H9 (cell line): Measurements from ENCODE around the gene AFAP1. TPM values are rescaled to one million over a fixed set of nuclear protein-coding genes. Genes with fewer than 3 reads are reported as not detected.

Experiments used
- DNase-seq: peaks from one replicate; pipeline ENCODE4 v3.0.0-alpha.2; 2017
- H2AFZ ChIP-seq: one replicate; pipeline ENCODE4 v1.6.1; 2013; ENCODE audit warnings: mild to moderate bottlenecking, low read length, control low read depth, moderate library complexity
- H2AK5ac ChIP-seq: 2 replicates; pipeline ENCODE4 v1.6.1; 2013; ENCODE audit warnings: low read length, control low read depth, mixed read lengths; ENCODE audit not compliant: insufficient read length
- H2BK120ac ChIP-seq: one replicate; pipeline ENCODE4 v1.6.1; 2013; ENCODE audit warnings: low read depth, mild to moderate bottlenecking, low read length, control low read depth, inconsistent platforms; ENCODE audit not compliant: poor library complexity, severe bottlenecking
- H2BK12ac ChIP-seq: 2 replicates; pipeline ENCODE4 v1.6.1; 2013; ENCODE audit warnings: low read length, control low read depth, mixed read lengths, low read depth; ENCODE audit not compliant: insufficient read length
- H2BK15ac ChIP-seq: 2 replicates; pipeline ENCODE4 v1.6.1; 2013; ENCODE audit warnings: low read depth, low read length, control low read depth
- H2BK20ac ChIP-seq: one replicate; pipeline ENCODE4 v1.6.1; 2013; ENCODE audit warnings: low read depth, mild to moderate bottlenecking, low read length, control low read depth, inconsistent platforms; ENCODE audit not compliant: poor library complexity, severe bottlenecking
- H2BK5ac ChIP-seq: 2 replicates; pipeline ENCODE4 v1.6.1; 2013; ENCODE audit warnings: low read length, control low read depth, mixed read lengths; ENCODE audit not compliant: insufficient read length
- H3K14ac ChIP-seq: 2 replicates; pipeline ENCODE4 v1.6.1; 2013; ENCODE audit warnings: low read length, control low read depth; ENCODE audit not compliant: insufficient read depth
- H3K18ac ChIP-seq: 2 replicates; pipeline ENCODE4 v1.6.1; 2013; ENCODE audit warnings: low read depth, mild to moderate bottlenecking, mixed read lengths, low read length, control low read depth; ENCODE audit not compliant: insufficient read length
- H3K23ac ChIP-seq: 2 replicates; pipeline ENCODE4 v1.6.1; 2013; ENCODE audit warnings: low read length, control low read depth, mixed read lengths, low read depth; ENCODE audit not compliant: insufficient read length
- H3K23me2 ChIP-seq: 2 replicates; pipeline ENCODE4 v1.6.1; 2013; ENCODE audit warnings: low read depth, mild to moderate bottlenecking, mixed read lengths, low read length, control low read depth; ENCODE audit not compliant: insufficient read length, poor library complexity, severe bottlenecking
- H3K27ac ChIP-seq: 2 replicates; pipeline ENCODE4 v1.5.1; 2013; ENCODE audit warnings: low read length, control low read depth, mixed read lengths, low read depth; ENCODE audit not compliant: insufficient read length
- H3K27me3 ChIP-seq: 2 replicates; pipeline ENCODE4 v1.6.1; 2013; ENCODE audit warnings: low read length, control low read depth, inconsistent platforms; ENCODE audit not compliant: insufficient read depth
- H3K4ac ChIP-seq: 2 replicates; pipeline ENCODE4 v1.6.1; 2013; ENCODE audit warnings: low read depth, mild to moderate bottlenecking, control low read depth, inconsistent platforms, low read length, moderate library complexity
- H3K4me1 ChIP-seq: 2 replicates; pipeline ENCODE4 v1.6.1; 2013; ENCODE audit warnings: low read length, control low read depth, inconsistent platforms; ENCODE audit not compliant: insufficient read depth
- H3K4me2 ChIP-seq: 2 replicates; pipeline ENCODE4 v1.6.1; 2013; ENCODE audit warnings: low read length, control low read depth, mixed read lengths; ENCODE audit not compliant: insufficient read length, insufficient read depth
- H3K56ac ChIP-seq: 2 replicates; pipeline ENCODE4 v1.6.1; 2013; ENCODE audit warnings: low read depth, mild to moderate bottlenecking, mixed read lengths, low read length, control low read depth; ENCODE audit not compliant: insufficient read length
- H3K79me1 ChIP-seq: 2 replicates; pipeline ENCODE4 v1.6.1; 2013; ENCODE audit warnings: low read depth, mild to moderate bottlenecking, moderate library complexity, low read length, control low read depth, inconsistent platforms; ENCODE audit not compliant: insufficient read depth, poor library complexity, severe bottlenecking
- H3K79me2 ChIP-seq: 2 replicates; pipeline ENCODE4 v1.6.1; 2013; ENCODE audit warnings: low read length, control low read depth, inconsistent platforms; ENCODE audit not compliant: insufficient read depth
- H3K9ac ChIP-seq: 2 replicates; pipeline ENCODE4 v1.6.1; 2013; ENCODE audit warnings: low read length, control low read depth, mixed read lengths; ENCODE audit not compliant: insufficient read length; ENCODE audit errors: extremely low read depth
- H3K9me3 ChIP-seq: one replicate; pipeline ENCODE4 v1.6.1; 2013; ENCODE audit warnings: low read depth, low read length, inconsistent platforms; ENCODE audit not compliant: control insufficient read depth
- H3T11ph ChIP-seq: one replicate; pipeline ENCODE4 v1.6.1; 2013; ENCODE audit warnings: mild to moderate bottlenecking, low read length, control low read depth, inconsistent platforms
- H4K20me1 ChIP-seq: one replicate; pipeline ENCODE4 v1.6.1; 2013; ENCODE audit not compliant: control insufficient read depth, insufficient read length, insufficient read depth
- H4K5ac ChIP-seq: 2 replicates; pipeline ENCODE4 v1.6.1; 2013; ENCODE audit warnings: low read depth, mild to moderate bottlenecking, mixed read lengths, low read length, control low read depth; ENCODE audit not compliant: insufficient read length
- H4K8ac ChIP-seq: replicated peaks from 2 replicates; pipeline ENCODE4 v1.6.1; 2013; ENCODE audit warnings: low read length, control low read depth, mixed read lengths, low read depth; ENCODE audit not compliant: insufficient read length
- H4K91ac ChIP-seq: 2 replicates; pipeline ENCODE4 v1.6.1; 2013; ENCODE audit warnings: low read depth, mild to moderate bottlenecking, moderate library complexity, mixed read lengths, low read length, control low read depth; ENCODE audit not compliant: insufficient read length
- H3K27ac Mint-ChIP-seq, 3 experiments: 2 replicates in 2 of 3; 3 replicates in 1 of 3; pipeline ENCODE4 v1.8.0; 2020 to 2021; ENCODE audit warnings: mixed read lengths in 3 of 3, mild to moderate bottlenecking in 1 of 3, moderate library complexity in 1 of 3
- H3K27me3 Mint-ChIP-seq: 2 replicates; pipeline ENCODE4 v1.8.0; 2021; ENCODE audit warnings: low read depth, mild to moderate bottlenecking, moderate library complexity, mixed read lengths
- H3K36me3 Mint-ChIP-seq, 3 experiments: 2 replicates in 2 of 3; 3 replicates in 1 of 3; pipeline ENCODE4 v1.8.0; 2020 to 2021; ENCODE audit warnings: low read depth in 3 of 3, mixed read lengths in 3 of 3; ENCODE audit not compliant: insufficient read depth in 1 of 3
- H3K4me1 Mint-ChIP-seq, 2 experiments: 2 replicates each; pipeline ENCODE4 v1.8.0; 2020; ENCODE audit warnings: mixed read lengths in 2 of 2
- H3K4me3 Mint-ChIP-seq, 2 experiments: 2 replicates in 1 of 2; 3 replicates in 1 of 2; pipeline ENCODE4 v1.8.0; 2020 to 2021; ENCODE audit warnings: mild to moderate bottlenecking in 2 of 2, mixed read lengths in 2 of 2, moderate library complexity in 1 of 2
- H3K9me3 Mint-ChIP-seq, 2 experiments: 2 replicates in 1 of 2; 3 replicates in 1 of 2; pipeline ENCODE4 v1.8.0; 2020; ENCODE audit warnings: mild to moderate bottlenecking in 2 of 2, mixed read lengths in 2 of 2, moderate library complexity in 1 of 2
- CTCF ChIP-seq: fragments of 200-600 bp; sonication (generic); conservative IDR thresholded peaks from 3 replicates; pipeline ENCODE4 v1.8.0; 2021; ENCODE audit warnings: antibody characterized with exemption, mild to moderate bottlenecking
- WGBS: extraction: QIAGEN DNeasy Blood & Tissue Kit; methylation state at CpG from one replicate; pipeline ENCODE4 v1.1.7; 2013; ENCODE audit warnings: missing lambda C conversion rate, low lambda C conversion rate, mixed read lengths; ENCODE audit not compliant: insufficient read length; ENCODE audit errors: extremely low coverage; 5-methylcytosine and 5-hydroxymethylcytosine counted together
- total RNA-seq: library from RNA; stranded (reverse); gene quantifications from 2 replicates; pipeline ENCODE4 v1.2.1, GENCODE V29; 2021

Gene AFAP1
- total RNA-seq, 1 experiment from 2014 or later, result 6.5 TPM

GRCh38 chr4:7976634-7977033 lies 37.0 kb upstream of the AFAP1 start:
- WGBS, result 100% methylated on average over 1 of the region's 5 CpGs
- H3K4me3 Mint-ChIP-seq, result no peak overlapping the region
- Histone ChIP-seq H3K9me3 (no peaks in the 10 kb centered on the region), H2BK20ac (no peak overlapping the region), H2AK5ac (no peak overlapping the region), H2BK5ac (no peak overlapping the region), H2BK120ac (no peak overlapping the region), H3K9ac (no peak overlapping the region), H4K8ac (no peak overlapping the region), H4K20me1 (no peaks in the 10 kb centered on the region), H3T11ph (no peak overlapping the region), H3K27ac (no peak overlapping the region), H3K79me1 (no peaks in the 10 kb centered on the region), H3K4me1 (peaks cover 13% of the 10 kb centered on the region; the same call in 1 of the 2 replicates), H3K23me2 (no peaks in the 10 kb centered on the region), H3K56ac (no peak overlapping the region), H3K18ac (no peak overlapping the region), H2BK15ac (no peak overlapping the region), H3K14ac (no peak overlapping the region), H4K5ac (no peak overlapping the region), H2BK12ac (no peak overlapping the region), H3K27me3 (no peaks in the 10 kb centered on the region), H3K79me2 (no peaks in the 10 kb centered on the region), H3K4ac (no peak overlapping the region), H3K23ac (no peak overlapping the region), H2AFZ (no peak overlapping the region), H3K4me2 (no peak overlapping the region), H4K91ac (no peak overlapping the region)
- H3K27ac Mint-ChIP-seq, result no peak overlapping the region; a peak in 1 of 7 replicates
- peaks cover 31 to 33% of the 10 kb centered on the region in 2 experiments for H3K4me1 Mint-ChIP-seq
- DNase-seq, result no peak
- peaks cover 0 to 4% (median 3%) of the 10 kb centered on the region in 3 experiments; a peak in 3 of 7 replicates for H3K36me3 Mint-ChIP-seq
- no peak for TF ChIP-seq CTCF
- no peaks in the 10 kb centered on the region for H3K27me3 Mint-ChIP-seq
- peaks cover 0 to 5% of the 10 kb centered on the region in 2 experiments; a peak in 3 of 5 replicates for H3K9me3 Mint-ChIP-seq
